ENCODE results near the gene ANXA4.

DNA sequence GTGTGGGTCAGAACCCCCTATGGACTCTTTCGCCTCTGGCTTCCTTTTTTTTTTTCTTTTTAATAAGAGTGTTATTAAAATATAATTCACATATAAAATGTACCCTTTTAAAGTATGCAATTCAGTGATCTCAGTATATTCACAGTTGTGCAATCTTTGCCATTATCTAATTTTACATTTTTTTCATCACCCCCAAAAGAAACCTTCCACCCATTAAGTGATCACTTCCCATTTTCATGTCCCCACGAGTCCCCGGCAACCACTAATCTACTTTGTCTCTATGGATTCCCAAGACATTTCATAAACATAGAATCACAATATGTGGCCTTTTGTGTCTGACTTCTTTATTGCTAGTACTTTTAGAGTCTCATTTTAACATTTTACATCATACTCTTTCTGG is 38.7 kb upstream of the ANXA4 start:
- no peak for TF ChIP-seq POLR2A (IDR thresholded peaks at IDR 0.05)
- TF ChIP-seq, protein P1, sequence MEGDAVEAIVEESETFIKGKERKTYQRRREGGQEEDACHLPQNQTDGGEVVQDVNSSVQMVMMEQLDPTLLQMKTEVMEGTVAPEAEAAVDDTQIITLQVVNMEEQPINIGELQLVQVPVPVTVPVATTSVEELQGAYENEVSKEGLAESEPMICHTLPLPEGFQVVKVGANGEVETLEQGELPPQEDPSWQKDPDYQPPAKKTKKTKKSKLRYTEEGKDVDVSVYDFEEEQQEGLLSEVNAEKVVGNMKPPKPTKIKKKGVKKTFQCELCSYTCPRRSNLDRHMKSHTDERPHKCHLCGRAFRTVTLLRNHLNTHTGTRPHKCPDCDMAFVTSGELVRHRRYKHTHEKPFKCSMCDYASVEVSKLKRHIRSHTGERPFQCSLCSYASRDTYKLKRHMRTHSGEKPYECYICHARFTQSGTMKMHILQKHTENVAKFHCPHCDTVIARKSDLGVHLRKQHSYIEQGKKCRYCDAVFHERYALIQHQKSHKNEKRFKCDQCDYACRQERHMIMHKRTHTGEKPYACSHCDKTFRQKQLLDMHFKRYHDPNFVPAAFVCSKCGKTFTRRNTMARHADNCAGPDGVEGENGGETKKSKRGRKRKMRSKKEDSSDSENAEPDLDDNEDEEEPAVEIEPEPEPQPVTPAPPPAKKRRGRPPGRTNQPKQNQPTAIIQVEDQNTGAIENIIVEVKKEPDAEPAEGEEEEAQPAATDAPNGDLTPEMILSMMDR (IDR thresholded peaks at IDR 0.05): no peak

Data from esophagus squamous epithelium (tissue), 4 donors.